ENCODE measurements around the gene SORCS2. TPM values are rescaled to one million over a fixed set of nuclear protein-coding genes. Genes with fewer than 3 reads are reported as not detected.

SORCS2 gene
- polyA plus RNA-seq, 1 donor from 2014 or later, result 1.0 TPM

GRCh38 chr4:7369511-7369910 lies 177.2 kb downstream of the SORCS2 start:
- no peak overlapping the region for H3K27ac ChIP-seq (ENCODE audit: low read length)
- no peaks in the 10 kb centered on the region for H3K9me3 ChIP-seq (ENCODE audit: low read length)
- H3F3A ChIP-seq (ENCODE audit: insufficient read depth, low read length, poor library complexity, severe bottlenecking), result no peaks in the 10 kb centered on the region
- H3K4me3 ChIP-seq (ENCODE audit: low read length), result no peak overlapping the region
- no peaks in the 10 kb centered on the region for H3K36me3 ChIP-seq (ENCODE audit: insufficient read depth, low read length)
- no peaks in the 10 kb centered on the region for H3K27me3 ChIP-seq (ENCODE audit: insufficient read depth, low read depth, low read length)
- no peaks in the 10 kb centered on the region for H3K79me2 ChIP-seq (replicated peaks; ENCODE audit: insufficient read depth, low read length)
- no peak overlapping the region for H3K9ac ChIP-seq (ENCODE audit: low read length)
- no peak overlapping the region for H2AFZ ChIP-seq (ENCODE audit: low read depth, low read length)
- H3K4me2 ChIP-seq (ENCODE audit: low read length), result no peak overlapping the region
- no peaks in the 10 kb centered on the region for H3K9me2 ChIP-seq (ENCODE audit: insufficient read depth, low read length)
- no peaks in the 10 kb centered on the region for H4K20me1 ChIP-seq (ENCODE audit: insufficient read depth)
- TF ChIP-seq RAD21 (conservative IDR thresholded peaks at IDR 0.05) (no peak), POLR2AphosphoS5 (IDR thresholded peaks at IDR 0.05) (no peak), EZH2 (IDR thresholded peaks at IDR 0.05; ENCODE audit: borderline replicate concordance, insufficient read depth, low read length, poor library complexity, severe bottlenecking) (no peak), EP300 (conservative IDR thresholded peaks at IDR 0.05; ENCODE audit: poor library complexity, severe bottlenecking) (no peak), MXI1 (conservative IDR thresholded peaks at IDR 0.05; ENCODE audit: poor library complexity, severe bottlenecking) (no peak), TAF1 (IDR thresholded peaks at IDR 0.05; ENCODE audit: low read depth) (no peak)
- TF ChIP-seq, protein P1, sequence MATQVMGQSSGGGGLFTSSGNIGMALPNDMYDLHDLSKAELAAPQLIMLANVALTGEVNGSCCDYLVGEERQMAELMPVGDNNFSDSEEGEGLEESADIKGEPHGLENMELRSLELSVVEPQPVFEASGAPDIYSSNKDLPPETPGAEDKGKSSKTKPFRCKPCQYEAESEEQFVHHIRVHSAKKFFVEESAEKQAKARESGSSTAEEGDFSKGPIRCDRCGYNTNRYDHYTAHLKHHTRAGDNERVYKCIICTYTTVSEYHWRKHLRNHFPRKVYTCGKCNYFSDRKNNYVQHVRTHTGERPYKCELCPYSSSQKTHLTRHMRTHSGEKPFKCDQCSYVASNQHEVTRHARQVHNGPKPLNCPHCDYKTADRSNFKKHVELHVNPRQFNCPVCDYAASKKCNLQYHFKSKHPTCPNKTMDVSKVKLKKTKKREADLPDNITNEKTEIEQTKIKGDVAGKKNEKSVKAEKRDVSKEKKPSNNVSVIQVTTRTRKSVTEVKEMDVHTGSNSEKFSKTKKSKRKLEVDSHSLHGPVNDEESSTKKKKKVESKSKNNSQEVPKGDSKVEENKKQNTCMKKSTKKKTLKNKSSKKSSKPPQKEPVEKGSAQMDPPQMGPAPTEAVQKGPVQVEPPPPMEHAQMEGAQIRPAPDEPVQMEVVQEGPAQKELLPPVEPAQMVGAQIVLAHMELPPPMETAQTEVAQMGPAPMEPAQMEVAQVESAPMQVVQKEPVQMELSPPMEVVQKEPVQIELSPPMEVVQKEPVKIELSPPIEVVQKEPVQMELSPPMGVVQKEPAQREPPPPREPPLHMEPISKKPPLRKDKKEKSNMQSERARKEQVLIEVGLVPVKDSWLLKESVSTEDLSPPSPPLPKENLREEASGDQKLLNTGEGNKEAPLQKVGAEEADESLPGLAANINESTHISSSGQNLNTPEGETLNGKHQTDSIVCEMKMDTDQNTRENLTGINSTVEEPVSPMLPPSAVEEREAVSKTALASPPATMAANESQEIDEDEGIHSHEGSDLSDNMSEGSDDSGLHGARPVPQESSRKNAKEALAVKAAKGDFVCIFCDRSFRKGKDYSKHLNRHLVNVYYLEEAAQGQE (IDR thresholded peaks at IDR 0.05; ENCODE audit: borderline replicate concordance), result no peak
- TF ChIP-seq, protein P2, sequence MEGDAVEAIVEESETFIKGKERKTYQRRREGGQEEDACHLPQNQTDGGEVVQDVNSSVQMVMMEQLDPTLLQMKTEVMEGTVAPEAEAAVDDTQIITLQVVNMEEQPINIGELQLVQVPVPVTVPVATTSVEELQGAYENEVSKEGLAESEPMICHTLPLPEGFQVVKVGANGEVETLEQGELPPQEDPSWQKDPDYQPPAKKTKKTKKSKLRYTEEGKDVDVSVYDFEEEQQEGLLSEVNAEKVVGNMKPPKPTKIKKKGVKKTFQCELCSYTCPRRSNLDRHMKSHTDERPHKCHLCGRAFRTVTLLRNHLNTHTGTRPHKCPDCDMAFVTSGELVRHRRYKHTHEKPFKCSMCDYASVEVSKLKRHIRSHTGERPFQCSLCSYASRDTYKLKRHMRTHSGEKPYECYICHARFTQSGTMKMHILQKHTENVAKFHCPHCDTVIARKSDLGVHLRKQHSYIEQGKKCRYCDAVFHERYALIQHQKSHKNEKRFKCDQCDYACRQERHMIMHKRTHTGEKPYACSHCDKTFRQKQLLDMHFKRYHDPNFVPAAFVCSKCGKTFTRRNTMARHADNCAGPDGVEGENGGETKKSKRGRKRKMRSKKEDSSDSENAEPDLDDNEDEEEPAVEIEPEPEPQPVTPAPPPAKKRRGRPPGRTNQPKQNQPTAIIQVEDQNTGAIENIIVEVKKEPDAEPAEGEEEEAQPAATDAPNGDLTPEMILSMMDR (IDR thresholded peaks at IDR 0.05; ENCODE audit: poor library complexity, severe bottlenecking), result no peak

DNA sequence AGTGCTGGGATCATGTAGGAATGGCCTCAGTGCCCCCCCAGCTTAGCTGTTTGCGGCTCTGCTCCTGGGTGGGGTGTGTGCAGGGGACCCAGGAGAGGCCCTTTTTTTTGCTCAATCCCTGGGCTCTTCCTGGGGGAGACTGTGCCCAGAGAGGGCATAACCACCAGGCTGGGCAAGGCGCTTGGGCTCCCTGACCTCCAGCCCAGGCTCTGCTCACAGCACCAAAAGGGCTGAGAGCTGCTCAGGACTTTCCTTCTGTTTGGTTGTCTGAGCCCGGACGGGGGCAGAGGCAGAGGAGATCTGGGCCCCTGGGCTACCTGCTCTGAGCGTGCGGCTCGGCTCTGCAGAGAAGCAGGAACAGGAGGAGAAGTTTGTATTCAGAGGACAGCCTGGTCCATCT lies 177.7 kb downstream of the SORCS2 start:
- Histone ChIP-seq H3K9me2 (ENCODE audit: insufficient read depth, low read length) (no peaks in the 10 kb centered on the region), H3K4me2 (ENCODE audit: low read length) (no peak overlapping the region), H3K27me3 (ENCODE audit: insufficient read depth, low read depth, low read length) (no peaks in the 10 kb centered on the region), H3F3A (ENCODE audit: insufficient read depth, low read length, poor library complexity, severe bottlenecking) (no peaks in the 10 kb centered on the region), H4K20me1 (ENCODE audit: insufficient read depth) (no peaks in the 10 kb centered on the region), H3K79me2 (replicated peaks; ENCODE audit: insufficient read depth, low read length) (no peaks in the 10 kb centered on the region), H2AFZ (ENCODE audit: low read depth, low read length) (no peak overlapping the region), H3K36me3 (ENCODE audit: insufficient read depth, low read length) (no peaks in the 10 kb centered on the region), H3K9me3 (ENCODE audit: low read length) (no peaks in the 10 kb centered on the region), H3K27ac (ENCODE audit: low read length) (no peak overlapping the region), H3K9ac (ENCODE audit: low read length) (no peak overlapping the region), H3K4me3 (ENCODE audit: low read length) (no peak overlapping the region)
- TF ChIP-seq, protein P1 (IDR thresholded peaks at IDR 0.05; ENCODE audit: borderline replicate concordance), result no peak
- TF ChIP-seq SMC3 (conservative IDR thresholded peaks at IDR 0.05; ENCODE audit: poor library complexity), result no peak
- no peak for TF ChIP-seq TAF1 (IDR thresholded peaks at IDR 0.05; ENCODE audit: low read depth)
- no peak for TF ChIP-seq MXI1 (conservative IDR thresholded peaks at IDR 0.05; ENCODE audit: poor library complexity, severe bottlenecking)
- no peak for TF ChIP-seq EP300 (conservative IDR thresholded peaks at IDR 0.05; ENCODE audit: poor library complexity, severe bottlenecking)

Data from neural cell (in vitro differentiated cells).